PC-3 (cell line): Measurements from ENCODE around the gene ASH1L.
"Not testable (repeated sequence)": the region's sequence is repeated elsewhere in the genome, so short reads cannot be mapped to it uniquely, and the experiment has no call there.

Experiments
- CTCF ChIP-seq: fragments of 300-600 bp; sonication (generic); conservative IDR thresholded peaks from 2 replicates; pipeline ENCODE4 v1.5.1; 2017; ENCODE audit warnings: antibody characterized with exemption, low read depth, mild to moderate bottlenecking, low read length
- EZH2 ChIP-seq: fragments of 300-600 bp; sonication (generic); IDR thresholded peaks from one replicate; pipeline ENCODE4 v1.6.1; 2017; ENCODE audit warnings: antibody characterized with exemption, mild to moderate bottlenecking, low read length; ENCODE audit not compliant: unreplicated experiment
- EZH2phosphoT487 ChIP-seq: fragments of 300-600 bp; sonication (generic); IDR thresholded peaks from 2 replicates; pipeline ENCODE4 v1.6.1; 2018; ENCODE audit warnings: mild to moderate bottlenecking, antibody characterized with exemption, low read length, borderline replicate concordance

- not testable (repeated sequence) for TF ChIP-seq EZH2phosphoT487, EZH2, CTCF
These were observed 74.2 kb downstream of the ASH1L start for GRCh38 chr1:155488419-155488818.
